ENCODE measurements around the gene NHS. TPM values are rescaled to one million over a fixed set of nuclear protein-coding genes. Genes with fewer than 3 reads are reported as not detected.

NHS gene
- total RNA-seq, 1 donor, result 10.5 TPM

GRCh38 chrX:17433965-17434364 is 59.0 kb downstream of the NHS start:
- Histone ChIP-seq H2AFZ (ENCODE audit: low read length) (no peak overlapping the region), H3K4me2 (ENCODE audit: insufficient read depth, low read length) (no peak overlapping the region), H3K27me3 (ENCODE audit: insufficient read depth, low read length) (no peaks in the 10 kb centered on the region), H3K79me2 (ENCODE audit: insufficient read depth, low read length) (peaks cover 8% of the 10 kb centered on the region), H3K27ac (ENCODE audit: low read depth, low read length) (no peak overlapping the region), H3K4me1 (ENCODE audit: insufficient read depth, low read length) (no peaks in the 10 kb centered on the region), H3K36me3 (ENCODE audit: insufficient read depth, low read length) (no peaks in the 10 kb centered on the region), H3K9me3 (ENCODE audit: low read depth, low read length) (no peaks in the 10 kb centered on the region), H3K4me3 (ENCODE audit: insufficient read depth, low read length) (no peak overlapping the region), H4K20me1 (ENCODE audit: insufficient read depth, low read length) (peaks cover 22% of the 10 kb centered on the region)
- TF ChIP-seq CTCF (IDR thresholded peaks at IDR 0.05; ENCODE audit: extremely low read depth, low read depth, low read length), result no peak
- no peak for DNase-seq (ENCODE audit: insufficient read length, low spot score, missing footprints)

- H3K9me3 ChIP-seq (ENCODE audit: low read depth, low read length), result no peaks in the 10 kb centered on the region
- no peak overlapping the region for H3K4me3 ChIP-seq (ENCODE audit: insufficient read depth, low read length)
- peaks cover 22% of the 10 kb centered on the region for H4K20me1 ChIP-seq (ENCODE audit: insufficient read depth, low read length)
- no peaks in the 10 kb centered on the region for H3K4me1 ChIP-seq (ENCODE audit: insufficient read depth, low read length)
- no peak for TF ChIP-seq CTCF (IDR thresholded peaks at IDR 0.05; ENCODE audit: extremely low read depth, low read depth, low read length)
- H2AFZ ChIP-seq (ENCODE audit: low read length), result no peak overlapping the region
- DNase-seq (ENCODE audit: insufficient read length, low spot score, missing footprints), result no peak
- peaks cover 9% of the 10 kb centered on the region for H3K79me2 ChIP-seq (ENCODE audit: insufficient read depth, low read length)
- no peak overlapping the region for H3K4me2 ChIP-seq (ENCODE audit: insufficient read depth, low read length)
- no peak overlapping the region for H3K27ac ChIP-seq (ENCODE audit: low read depth, low read length)
- no peaks in the 10 kb centered on the region for H3K36me3 ChIP-seq (ENCODE audit: insufficient read depth, low read length)
- H3K27me3 ChIP-seq (ENCODE audit: insufficient read depth, low read length), result no peaks in the 10 kb centered on the region
Observed at GRCh38 chrX:17435476-17435875, 60.5 kb downstream of the NHS start.

- no peak overlapping the region for H3K27ac ChIP-seq (ENCODE audit: low read depth, low read length)
Observed at GRCh38 chrX:17438221-17438620, 63.2 kb downstream of the NHS start.

GRCh38 chrX:17440258-17440657 is 65.3 kb downstream of the NHS start:
- Histone ChIP-seq H2AFZ (ENCODE audit: low read length) (no peak overlapping the region), H3K79me2 (ENCODE audit: insufficient read depth, low read length) (peaks cover 10% of the 10 kb centered on the region), H3K36me3 (ENCODE audit: insufficient read depth, low read length) (no peaks in the 10 kb centered on the region), H3K9me3 (ENCODE audit: low read depth, low read length) (no peaks in the 10 kb centered on the region), H3K4me2 (ENCODE audit: insufficient read depth, low read length) (no peak overlapping the region), H3K4me3 (ENCODE audit: insufficient read depth, low read length) (no peak overlapping the region), H4K20me1 (ENCODE audit: insufficient read depth, low read length) (peaks cover 10% of the 10 kb centered on the region), H3K4me1 (ENCODE audit: insufficient read depth, low read length) (peaks cover 22% of the 10 kb centered on the region), H3K27me3 (ENCODE audit: insufficient read depth, low read length) (no peaks in the 10 kb centered on the region), H3K27ac (ENCODE audit: low read depth, low read length) (no peak overlapping the region)
- TF ChIP-seq CTCF (IDR thresholded peaks at IDR 0.05; ENCODE audit: extremely low read depth, low read depth, low read length), result no peak
- DNase-seq (ENCODE audit: insufficient read length, low spot score, missing footprints), result no peak

More at GRCh38 chrX:17438221-17438620, 63.2 kb downstream of the NHS start:
- Histone ChIP-seq H3K36me3 (ENCODE audit: insufficient read depth, low read length) (no peaks in the 10 kb centered on the region), H3K4me3 (ENCODE audit: insufficient read depth, low read length) (no peak overlapping the region), H3K9me3 (ENCODE audit: low read depth, low read length) (no peaks in the 10 kb centered on the region), H3K4me1 (ENCODE audit: insufficient read depth, low read length) (peaks cover 15% of the 10 kb centered on the region), H3K4me2 (ENCODE audit: insufficient read depth, low read length) (no peak overlapping the region), H2AFZ (ENCODE audit: low read length) (no peak overlapping the region), H4K20me1 (ENCODE audit: insufficient read depth, low read length) (peaks cover 6% of the 10 kb centered on the region), H3K79me2 (ENCODE audit: insufficient read depth, low read length) (peaks cover 4% of the 10 kb centered on the region), H3K27me3 (ENCODE audit: insufficient read depth, low read length) (no peaks in the 10 kb centered on the region)
- TF ChIP-seq CTCF (IDR thresholded peaks at IDR 0.05; ENCODE audit: extremely low read depth, low read depth, low read length), result no peak
- no peak for DNase-seq (ENCODE audit: insufficient read length, low spot score, missing footprints)

Data from osteoblast (primary cell).